Keratinocyte (primary cell): ENCODE measurements around the gene KIF16B.

Source experiments
- CTCF ChIP-seq, 3 experiments: IDR thresholded peaks in 1 of 3; conservative IDR thresholded peaks in 1 of 3; optimal IDR thresholded peaks in 1 of 3; 2 replicates in 2 of 3; 3 replicates in 1 of 3; pipeline versions ENCODE3 to v1.5.1; 2011; ENCODE audit warnings: low read length in 3 of 3, mild to moderate bottlenecking in 3 of 3, moderate library complexity in 2 of 3, control low read depth in 1 of 3, inconsistent platforms in 1 of 3; ENCODE audit not compliant: insufficient read depth in 2 of 3; ENCODE audit errors: extremely low read depth in 1 of 3
- EZH2 ChIP-seq: IDR thresholded peaks from one replicate; pipeline ENCODE4 v1.6.1; 2012; ENCODE audit warnings: inconsistent platforms, mild to moderate bottlenecking, low read length, moderate library complexity

- no peak for TF ChIP-seq CTCF (optimal IDR thresholded peaks at IDR 0.05 in 1 of 3, IDR thresholded peaks at IDR 0.05 in 1 of 3, conservative IDR thresholded peaks at IDR 0.05 in 1 of 3; ENCODE audit: extremely low read depth in 1 of 3, insufficient read depth in 2 of 3, low read length in 3 of 3)
- no peak for TF ChIP-seq EZH2
These were observed 149.7 kb downstream of the KIF16B start for GRCh38 chr20:16423311-16424212.
